GM18907 (cell line): ENCODE measurements around the gene GPC1.

Source experiments
- ATAC-seq: cut with Tn5 transposase; IDR thresholded peaks from one replicate; pipeline ENCODE4 v1.9.1; 2021; ENCODE audit warnings: mild to moderate bottlenecking, moderate library complexity; ENCODE audit not compliant: unreplicated experiment

GPC1 gene

DNA sequence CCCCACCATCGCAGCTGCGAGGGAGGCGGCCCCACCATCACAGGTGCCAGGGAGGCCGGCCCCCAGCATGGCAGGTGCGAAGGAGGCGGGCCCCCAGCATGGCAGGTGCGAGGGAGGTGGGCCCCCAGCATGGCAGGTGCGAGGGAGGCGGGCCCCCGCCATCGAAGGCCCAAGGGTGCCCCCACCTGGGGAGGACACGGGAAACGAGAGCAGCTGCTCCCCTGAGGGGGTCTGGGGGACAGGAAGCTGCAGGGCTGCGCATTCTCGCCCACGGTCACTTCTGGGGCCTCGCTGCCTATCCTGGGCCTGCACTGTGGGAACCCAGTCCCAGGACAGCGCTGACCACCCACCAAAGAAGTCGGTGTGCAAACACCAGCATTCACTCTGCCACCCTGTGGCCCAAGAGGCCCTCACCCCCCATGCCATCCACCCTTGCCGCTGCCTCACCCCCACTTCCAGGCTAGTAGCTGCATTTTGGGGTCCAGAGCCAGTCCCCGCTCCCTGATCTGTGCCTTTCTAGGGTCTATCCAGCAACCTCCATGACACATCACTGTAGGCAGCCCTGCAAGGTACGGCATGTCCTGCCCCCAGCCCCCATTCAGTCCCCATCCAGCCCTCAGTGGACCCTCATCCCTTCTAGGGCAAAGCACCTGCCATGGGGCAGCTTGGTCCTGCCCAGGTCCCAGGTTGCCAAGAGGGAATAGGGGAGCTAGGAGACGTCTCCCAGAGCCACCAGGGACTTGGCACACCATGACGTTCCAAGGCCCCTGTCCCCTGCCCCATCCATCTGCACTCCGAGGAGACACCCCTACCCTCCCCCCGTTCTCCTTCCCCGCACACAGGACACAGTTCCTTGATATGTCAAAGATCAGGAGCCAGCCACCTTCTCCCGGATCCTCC lies 24.0 kb upstream of the GPC1 start:
- ATAC-seq: no peak

- ATAC-seq: no peak
These were observed 23.1 kb upstream of the GPC1 start for GRCh38 chr2:240412211-240412861.

- ATAC-seq: no peak
These were observed 22.3 kb upstream of the GPC1 start for GRCh38 chr2:240412975-240413812.

DNA sequence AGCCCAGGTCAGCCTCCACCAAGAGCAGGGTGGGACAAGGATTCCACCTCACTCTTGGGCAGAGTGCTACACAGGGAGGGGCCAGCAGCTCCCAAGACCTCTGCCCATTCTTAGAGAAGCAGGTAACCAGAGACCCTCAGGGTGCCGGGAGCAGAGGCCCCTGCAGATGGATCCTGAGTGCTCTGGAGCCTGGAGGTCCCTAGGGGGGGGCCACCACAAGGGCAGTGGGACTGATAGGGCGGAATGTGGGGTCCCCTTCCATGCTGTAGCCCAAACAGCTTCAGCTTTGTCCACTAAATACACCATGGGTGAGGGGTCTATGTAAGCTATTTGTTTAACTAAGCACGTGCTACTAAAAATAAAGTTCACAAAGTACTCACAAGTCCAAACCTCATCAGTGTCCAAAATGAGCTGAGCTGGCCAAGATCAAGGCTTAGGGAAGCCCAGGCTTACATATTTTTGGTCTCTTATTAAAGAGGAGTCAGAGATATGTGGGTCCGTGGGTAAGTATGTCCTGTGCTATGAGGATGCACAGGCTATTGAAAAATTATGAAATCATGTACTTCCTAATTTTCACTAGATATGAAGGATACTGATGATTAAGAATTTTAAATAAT lies 21.5 kb upstream of the GPC1 start:
- no peak for ATAC-seq

DNA sequence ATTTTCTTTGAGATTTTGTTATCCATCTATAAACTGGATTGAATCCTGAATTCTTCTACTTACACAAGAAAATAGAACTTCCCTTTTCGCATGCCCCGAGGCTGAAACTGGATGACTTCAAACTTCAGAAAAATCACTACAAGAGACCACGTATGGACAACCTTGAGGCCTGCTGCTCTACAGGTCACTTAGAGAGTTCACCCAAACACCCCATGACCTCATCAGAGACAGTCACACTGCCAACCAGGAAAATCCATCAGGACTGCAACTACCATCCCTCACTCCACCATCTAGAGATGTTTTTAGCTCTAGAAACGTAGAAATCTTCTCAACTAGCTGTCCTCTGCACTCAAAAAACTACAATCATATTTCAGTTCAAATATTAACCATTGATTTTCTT lies 18.6 kb upstream of the GPC1 start:
- no peak for ATAC-seq

DNA sequence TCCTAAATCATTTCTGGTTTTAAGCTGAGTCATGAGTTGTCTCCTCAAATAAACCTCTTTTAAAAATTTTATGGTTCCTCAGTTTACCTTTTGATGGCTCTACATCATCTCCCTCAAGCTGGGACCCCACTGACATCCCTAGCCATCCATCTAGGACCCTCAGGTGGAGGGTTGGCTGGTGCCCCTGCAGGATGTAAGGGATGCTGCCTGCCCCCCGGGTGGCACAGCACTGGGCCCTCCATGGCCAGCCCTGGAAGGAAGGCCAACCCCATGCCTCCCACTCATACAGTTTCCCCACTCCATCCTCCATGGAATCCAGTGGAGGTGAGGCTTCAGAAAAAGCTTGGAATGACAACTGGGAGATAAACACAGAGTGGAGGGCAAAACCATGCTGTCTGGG lies 17.2 kb upstream of the GPC1 start:
- ATAC-seq: no peak

DNA sequence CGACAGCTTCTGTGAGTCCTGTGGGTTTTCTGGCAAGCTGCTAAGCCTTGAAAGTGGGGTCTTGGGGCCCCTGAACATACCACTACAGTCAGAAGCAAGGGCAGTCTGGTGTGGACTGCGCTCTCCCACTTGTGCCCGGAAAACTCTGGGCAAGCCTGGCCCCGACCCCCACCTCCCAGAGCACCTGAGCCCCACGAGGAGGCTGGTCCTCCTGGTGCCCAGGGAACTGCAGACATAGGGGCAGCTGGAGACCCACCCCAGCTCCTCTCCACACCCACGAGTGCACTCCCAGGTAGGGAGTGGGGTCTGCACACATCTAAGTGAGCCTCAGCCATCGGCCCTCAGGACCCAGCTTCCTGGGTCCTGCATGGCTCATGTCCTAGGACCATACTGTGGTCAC lies 16.2 kb upstream of the GPC1 start:
- ATAC-seq: no peak

DNA sequence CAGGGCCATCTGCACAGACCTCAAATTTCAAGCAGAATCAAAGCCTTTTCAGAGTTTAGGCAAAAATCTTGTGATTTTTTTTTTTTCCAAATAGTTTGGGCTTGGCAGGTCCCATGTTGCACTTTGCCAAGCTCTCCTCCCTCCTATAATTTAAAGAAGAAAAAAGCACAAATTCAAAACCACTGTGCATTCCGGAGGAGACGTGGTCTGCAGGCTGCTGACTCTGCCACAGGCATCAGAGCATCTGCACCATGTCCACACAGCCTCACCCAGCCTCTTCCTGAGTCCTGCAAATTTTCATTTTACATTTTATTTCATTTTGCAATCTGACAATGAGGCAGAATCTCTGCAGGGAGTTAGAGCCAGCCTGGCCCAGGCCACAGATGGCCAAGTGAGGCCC lies 15.7 kb upstream of the GPC1 start:
- ATAC-seq: no peak

DNA sequence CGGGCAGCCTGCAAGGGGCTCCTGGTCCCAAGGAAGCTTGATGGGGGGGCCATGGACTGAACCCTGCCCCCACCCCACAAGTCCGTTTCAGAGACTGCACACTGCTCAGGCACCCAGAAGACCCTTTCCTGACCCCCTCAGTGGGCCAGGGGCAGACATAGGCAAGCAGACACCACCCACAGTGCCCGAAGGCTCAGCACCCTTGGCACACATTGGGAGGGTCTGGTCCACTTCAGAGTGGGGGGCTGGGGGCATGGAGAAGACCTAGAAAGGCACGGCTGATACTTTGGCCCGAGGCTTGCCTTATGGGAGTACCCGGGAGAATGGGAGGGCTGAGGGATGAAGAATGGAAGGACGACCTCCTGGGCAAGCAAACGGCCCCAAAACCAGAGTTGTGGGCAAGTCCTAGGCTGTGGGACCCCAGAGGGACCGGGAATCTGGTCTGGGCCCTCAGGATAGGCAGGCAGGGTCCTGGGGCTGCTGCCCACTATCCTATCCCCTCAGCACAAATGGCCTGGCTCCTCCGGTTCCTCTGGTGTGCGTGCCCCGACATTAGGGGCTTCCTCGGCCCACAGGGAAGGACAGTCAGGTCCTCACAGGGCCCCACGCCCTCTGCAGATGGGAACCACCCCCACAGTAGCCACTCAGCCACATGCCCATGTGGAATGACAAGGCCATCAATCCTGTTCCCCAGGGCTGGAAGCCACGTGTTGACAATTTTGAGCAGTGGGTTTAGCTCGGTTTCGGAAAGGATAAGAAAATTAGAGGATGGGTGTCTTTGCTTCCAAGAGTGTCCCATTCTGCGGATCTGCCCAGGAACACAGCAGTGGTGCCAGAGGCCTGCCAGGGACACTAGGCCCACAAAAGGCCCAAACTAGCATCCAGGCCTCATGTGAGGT lies 15.0 kb upstream of the GPC1 start:
- ATAC-seq: no peak

DNA sequence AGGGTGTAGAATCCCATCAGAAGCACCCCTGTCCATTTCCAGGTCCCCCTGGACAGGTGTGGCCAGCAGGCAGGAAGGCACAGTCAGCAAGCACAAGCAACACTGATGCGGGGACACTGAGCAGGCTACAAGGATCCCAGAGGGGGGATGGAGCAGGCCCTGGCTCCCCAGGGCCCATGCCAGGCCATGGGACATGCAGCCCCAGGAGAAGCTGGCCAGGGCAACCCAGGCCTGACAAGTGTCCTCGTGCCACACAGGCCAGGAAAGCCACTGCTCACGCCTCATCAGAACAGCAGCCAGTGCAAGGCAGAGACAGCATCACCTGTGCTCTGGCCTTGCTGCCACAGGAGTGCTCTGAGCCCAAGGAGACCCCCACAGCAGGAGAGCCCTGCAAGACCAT lies 14.1 kb upstream of the GPC1 start:
- ATAC-seq: no peak

GRCh38 chr2:240422658-240423329 lies 12.7 kb upstream of the GPC1 start:
- no peak for ATAC-seq

DNA sequence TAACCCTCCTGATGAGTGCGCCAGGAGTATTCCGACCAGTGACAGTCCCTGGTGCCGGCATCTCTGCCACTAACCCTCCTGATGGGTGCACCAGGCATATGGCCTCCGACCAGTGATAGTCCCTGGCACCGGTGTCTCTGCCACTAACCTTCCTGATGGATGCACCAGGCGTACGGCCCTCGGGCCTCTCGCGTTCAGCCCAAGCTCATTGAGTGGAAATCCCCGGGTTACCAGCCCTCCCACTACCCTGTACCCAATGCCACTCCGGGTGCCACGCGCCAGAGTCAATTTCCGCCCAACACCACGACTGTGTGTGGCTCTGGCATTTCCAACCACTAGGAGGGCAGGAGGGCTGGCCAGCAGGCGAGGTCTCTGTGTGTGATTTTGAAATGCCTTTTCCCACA lies 11.7 kb upstream of the GPC1 start:
- ATAC-seq: no peak

DNA sequence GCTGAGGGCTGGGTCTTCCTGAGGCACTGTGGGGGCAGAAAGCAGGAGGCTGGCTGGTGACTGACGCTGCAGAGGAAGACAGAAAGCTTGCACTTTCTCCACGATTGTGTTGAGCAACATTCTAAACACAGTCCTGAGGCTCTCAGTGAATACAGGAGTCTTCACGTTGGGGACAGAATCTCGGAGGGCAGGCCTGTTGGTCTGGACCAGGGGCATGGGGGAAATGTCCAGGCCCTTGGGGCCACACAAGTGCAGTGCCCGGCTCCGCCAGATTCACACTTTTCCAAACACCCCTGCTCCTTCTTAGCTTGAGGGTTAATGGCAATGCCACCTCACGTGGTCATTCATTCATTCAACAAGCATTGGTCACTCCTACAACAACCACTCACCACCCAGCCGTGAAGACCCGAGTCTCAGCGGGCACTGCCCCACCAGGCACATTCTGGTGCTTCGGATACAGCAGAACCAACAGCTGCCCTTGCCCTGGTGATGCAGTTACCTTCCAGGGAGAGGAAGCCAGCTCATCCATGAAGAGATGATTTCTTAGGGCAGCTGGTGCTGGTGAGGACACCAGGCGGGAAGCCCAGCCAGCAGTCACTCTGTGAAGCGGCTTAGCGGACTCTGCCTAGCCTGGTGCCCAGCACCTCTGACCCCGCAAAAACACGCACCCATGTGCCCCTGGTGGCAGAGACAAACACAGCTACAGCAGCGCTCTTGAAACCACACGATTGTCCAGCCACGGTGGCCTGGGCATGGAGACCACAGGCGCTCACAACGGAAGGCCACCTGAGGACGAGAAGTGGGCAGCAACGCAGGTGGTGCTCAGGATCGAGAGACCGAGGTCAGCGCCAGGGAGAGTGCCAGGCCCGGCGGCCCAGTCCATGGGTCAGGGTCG lies 10.9 kb upstream of the GPC1 start:
- no peak for ATAC-seq

- ATAC-seq: no peak
These were observed 10.2 kb upstream of the GPC1 start for GRCh38 chr2:240425236-240425615.

GRCh38 chr2:240425697-240426096 lies 9.8 kb upstream of the GPC1 start:
- no peak for ATAC-seq

- no peak for ATAC-seq
These were observed 8.4 kb upstream of the GPC1 start for GRCh38 chr2:240426845-240427721.

DNA sequence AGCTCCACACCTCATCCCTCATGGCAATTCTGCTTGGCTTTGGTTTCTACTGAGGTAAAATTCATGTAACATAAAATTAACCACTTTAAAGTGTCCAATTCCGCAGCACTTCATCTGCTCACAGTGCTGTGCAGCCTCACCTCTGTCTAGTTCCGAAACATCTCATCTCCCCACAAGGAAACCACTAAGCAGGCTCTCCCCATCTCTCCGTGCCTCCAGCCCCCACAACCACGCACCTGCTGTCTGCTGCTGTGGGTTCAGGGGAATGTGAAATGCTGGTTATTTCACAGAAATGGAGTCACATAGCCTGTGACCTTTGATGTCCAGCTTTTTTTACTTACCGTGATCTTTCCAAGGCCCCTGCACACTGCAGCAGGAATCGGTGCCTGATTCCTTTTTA lies 7.7 kb upstream of the GPC1 start:
- no peak for ATAC-seq

- ATAC-seq: no peak
These were observed 7.2 kb upstream of the GPC1 start for GRCh38 chr2:240428245-240428644.
